Loucy (cell line): Measurements from ENCODE around the gene ATPAF2.

Experiments used
- H2AFZ ChIP-seq: fragments of 200-600 bp; sonication (generic); 2 replicates; pipeline ENCODE4 v1.6.0; 2016; ENCODE audit warnings: antibody characterized with exemption, mild to moderate bottlenecking, low read length, moderate library complexity
- H3F3A ChIP-seq: fragments of 200-600 bp; 2 replicates; pipeline ENCODE4 v1.6.0; 2016; ENCODE audit warnings: antibody characterized with exemption, low read depth, mild to moderate bottlenecking
- H3K27me3 ChIP-seq: fragments of 200-600 bp; sonication (generic); 2 replicates; pipeline ENCODE4 v1.6.1; 2014; ENCODE audit warnings: low read length, mild to moderate bottlenecking; ENCODE audit not compliant: insufficient read depth, poor library complexity, severe bottlenecking
- H3K36me3 ChIP-seq: fragments of 200-600 bp; sonication (generic); 2 replicates; pipeline ENCODE4 v1.6.1; 2016; ENCODE audit warnings: low read length; ENCODE audit not compliant: insufficient read depth
- H3K4me1 ChIP-seq: fragments of 200-600 bp; sonication (generic); 2 replicates; pipeline ENCODE4 v1.5.1; 2014; ENCODE audit warnings: low read length, mild to moderate bottlenecking; ENCODE audit not compliant: insufficient read depth, poor library complexity, severe bottlenecking
- H3K4me2 ChIP-seq: fragments of 200-600 bp; sonication (generic); 2 replicates; pipeline ENCODE4 v1.6.0; 2014; ENCODE audit warnings: antibody characterized with exemption, low read length, low read depth, mild to moderate bottlenecking; ENCODE audit not compliant: poor library complexity, severe bottlenecking
- H3K4me3 ChIP-seq: fragments of 200-600 bp; sonication (generic); 2 replicates; pipeline ENCODE4 v1.5.1; 2014; ENCODE audit warnings: low read length, mild to moderate bottlenecking, mixed read lengths; ENCODE audit not compliant: poor library complexity, severe bottlenecking
- H3K79me2 ChIP-seq: fragments of 200-600 bp; sonication (generic); 2 replicates; pipeline ENCODE4 v1.6.1; 2014; ENCODE audit warnings: low read length; ENCODE audit not compliant: insufficient read depth
- H3K9ac ChIP-seq: fragments of 200-600 bp; sonication (generic); 2 replicates; pipeline ENCODE4 v1.6.0; 2014; ENCODE audit warnings: mild to moderate bottlenecking, low read depth, low read length, moderate library complexity; ENCODE audit not compliant: poor library complexity, severe bottlenecking
- H3K9me2 ChIP-seq: fragments of 200-600 bp; sonication (generic); replicated peaks from 2 replicates; pipeline ENCODE4 v1.6.1; 2016; ENCODE audit warnings: low read depth, low read length, mixed read lengths
- H3K9me3 ChIP-seq: fragments of 200-600 bp; sonication (generic); 2 replicates; pipeline ENCODE4 v1.6.1; 2014; ENCODE audit warnings: mild to moderate bottlenecking, antibody characterized with exemption, low read length, low read depth; ENCODE audit not compliant: insufficient read depth
- H4K20me1 ChIP-seq: fragments of 200-600 bp; sonication (generic); 2 replicates; pipeline ENCODE4 v1.6.0; 2014; ENCODE audit warnings: antibody characterized with exemption, low read length, mild to moderate bottlenecking; ENCODE audit not compliant: insufficient read depth, poor library complexity, severe bottlenecking
- CTCF ChIP-seq: fragments of 200-600 bp; sonication (generic); conservative IDR thresholded peaks from 2 replicates; pipeline ENCODE4 v1.5.1; 2014; ENCODE audit warnings: mild to moderate bottlenecking, antibody characterized with exemption, low read length
- EZH2phosphoT487 ChIP-seq: fragments of 200-600 bp; IDR thresholded peaks from 2 replicates; pipeline ENCODE4 v1.6.1; 2018; ENCODE audit warnings: antibody characterized with exemption, mild to moderate bottlenecking, moderate library complexity, borderline replicate concordance

ATPAF2 gene

GRCh38 chr17:18041776-18042175 lies 2.8 kb upstream of the ATPAF2 start:
- H3K9me2 ChIP-seq: no peaks in the 10 kb centered on the region
- no peaks in the 10 kb centered on the region for H3K27me3 ChIP-seq
- peaks cover 52% of the 10 kb centered on the region for H3K79me2 ChIP-seq
- peak overlapping the region; percentile 87 for H3K9ac ChIP-seq
- TF ChIP-seq EZH2phosphoT487: no peak
- no peak for TF ChIP-seq CTCF
- H3K4me2 ChIP-seq: peak overlapping the region; percentile 99
- H4K20me1 ChIP-seq: peaks cover 28% of the 10 kb centered on the region
- H3K4me1 ChIP-seq: peaks cover 45% of the 10 kb centered on the region
- H3K9me3 ChIP-seq: no peaks in the 10 kb centered on the region
- no peaks in the 10 kb centered on the region; the same call in 1 of the 2 replicates for H3K36me3 ChIP-seq
- peak overlapping the region; percentile 97 for H3K4me3 ChIP-seq
- no peak overlapping the region for H2AFZ ChIP-seq
- no peaks in the 10 kb centered on the region for H3F3A ChIP-seq

GRCh38 chr17:18040261-18040858 lies 1.4 kb upstream of the ATPAF2 start:
- Histone ChIP-seq H3K4me1 (peaks cover 45% of the 10 kb centered on the region), H3K9me3 (no peaks in the 10 kb centered on the region), H3K9me2 (no peaks in the 10 kb centered on the region), H3F3A (no peaks in the 10 kb centered on the region), H3K4me3 (peak overlapping the region; percentile 97), H3K79me2 (peaks cover 60% of the 10 kb centered on the region), H3K27me3 (no peaks in the 10 kb centered on the region), H3K36me3 (no peaks in the 10 kb centered on the region), H3K4me2 (peak overlapping the region; percentile 99), H4K20me1 (peaks cover 28% of the 10 kb centered on the region), H2AFZ (peak overlapping the region; percentile 78; the same call in 1 of the 2 replicates), H3K9ac (peak overlapping the region; percentile 87)
- TF ChIP-seq CTCF: no peak
- TF ChIP-seq EZH2phosphoT487: no peak

GRCh38 chr17:18039535-18040260 lies 730 bp upstream of the ATPAF2 start:
- peaks cover 45% of the 10 kb centered on the region for H3K4me1 ChIP-seq
- no peaks in the 10 kb centered on the region for H3F3A ChIP-seq
- peaks cover 61% of the 10 kb centered on the region for H3K79me2 ChIP-seq
- peak overlapping the region; percentile 78 for H2AFZ ChIP-seq
- TF ChIP-seq CTCF: no peak
- TF ChIP-seq EZH2phosphoT487: no peak
- peaks cover 28% of the 10 kb centered on the region for H4K20me1 ChIP-seq
- H3K4me2 ChIP-seq: peak overlapping the region; percentile 99
- peak overlapping the region; percentile 97 for H3K4me3 ChIP-seq
- H3K27me3 ChIP-seq: no peaks in the 10 kb centered on the region
- H3K9ac ChIP-seq: peak overlapping the region; percentile 87
- no peaks in the 10 kb centered on the region for H3K9me3 ChIP-seq
- no peaks in the 10 kb centered on the region for H3K36me3 ChIP-seq
- H3K9me2 ChIP-seq: no peaks in the 10 kb centered on the region
